Uterus (tissue), 2 donors: ENCODE results near the gene GSK3B.

Source experiments
- POLR2A ChIP-seq, 2 donors: fragments of 450-650 bp; IDR thresholded peaks; one replicate each; pipeline ENCODE4 v1.6.1; 2016; ENCODE audit warnings: antibody characterized with exemption in 2 of 2, mild to moderate bottlenecking in 1 of 2, moderate library complexity in 1 of 2
- TF ChIP-seq, protein P1 (sequence below), 4 experiments: fragments of 200-600 bp in 2 of 4; fragments of 450-650 bp in 2 of 4; sonication (generic) in 2 of 4; IDR thresholded peaks; one replicate each; pipeline ENCODE4 v1.5.1; 2016 to 2019; ENCODE audit warnings: antibody characterized with exemption in 4 of 4, mild to moderate bottlenecking in 2 of 4, moderate library complexity in 1 of 4

DNA sequence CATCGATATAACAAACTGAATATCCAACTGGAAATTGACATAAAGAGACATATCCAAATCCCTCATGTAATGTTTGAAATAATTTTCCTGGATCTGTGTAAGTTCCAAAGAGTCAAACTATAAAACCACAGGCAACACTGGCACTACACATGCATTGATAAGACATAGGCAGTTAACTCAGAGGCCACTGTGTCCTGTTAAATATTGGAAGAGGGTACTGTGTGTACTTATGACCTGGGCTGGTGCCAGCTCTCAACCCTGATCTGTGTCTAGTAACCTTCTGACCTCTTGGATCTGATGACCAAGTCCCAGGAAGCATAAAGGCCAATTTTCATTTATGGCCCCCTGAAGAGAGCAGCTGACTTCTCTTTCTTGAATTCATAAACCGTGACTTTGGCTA, 307.8 kb downstream of the GSK3B start:
- TF ChIP-seq, protein P1, sequence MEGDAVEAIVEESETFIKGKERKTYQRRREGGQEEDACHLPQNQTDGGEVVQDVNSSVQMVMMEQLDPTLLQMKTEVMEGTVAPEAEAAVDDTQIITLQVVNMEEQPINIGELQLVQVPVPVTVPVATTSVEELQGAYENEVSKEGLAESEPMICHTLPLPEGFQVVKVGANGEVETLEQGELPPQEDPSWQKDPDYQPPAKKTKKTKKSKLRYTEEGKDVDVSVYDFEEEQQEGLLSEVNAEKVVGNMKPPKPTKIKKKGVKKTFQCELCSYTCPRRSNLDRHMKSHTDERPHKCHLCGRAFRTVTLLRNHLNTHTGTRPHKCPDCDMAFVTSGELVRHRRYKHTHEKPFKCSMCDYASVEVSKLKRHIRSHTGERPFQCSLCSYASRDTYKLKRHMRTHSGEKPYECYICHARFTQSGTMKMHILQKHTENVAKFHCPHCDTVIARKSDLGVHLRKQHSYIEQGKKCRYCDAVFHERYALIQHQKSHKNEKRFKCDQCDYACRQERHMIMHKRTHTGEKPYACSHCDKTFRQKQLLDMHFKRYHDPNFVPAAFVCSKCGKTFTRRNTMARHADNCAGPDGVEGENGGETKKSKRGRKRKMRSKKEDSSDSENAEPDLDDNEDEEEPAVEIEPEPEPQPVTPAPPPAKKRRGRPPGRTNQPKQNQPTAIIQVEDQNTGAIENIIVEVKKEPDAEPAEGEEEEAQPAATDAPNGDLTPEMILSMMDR (IDR thresholded peaks at IDR 0.05), result no peak
- TF ChIP-seq POLR2A (IDR thresholded peaks at IDR 0.05), result no peak
